HG03045 (cell line): ENCODE data around the gene FKBP1A.

Experiments
- ATAC-seq: cut with Tn5 transposase; IDR thresholded peaks from one replicate; pipeline ENCODE4 v1.9.1; 2021; ENCODE audit warnings: mild to moderate bottlenecking, moderate library complexity; ENCODE audit not compliant: unreplicated experiment

FKBP1A gene

DNA sequence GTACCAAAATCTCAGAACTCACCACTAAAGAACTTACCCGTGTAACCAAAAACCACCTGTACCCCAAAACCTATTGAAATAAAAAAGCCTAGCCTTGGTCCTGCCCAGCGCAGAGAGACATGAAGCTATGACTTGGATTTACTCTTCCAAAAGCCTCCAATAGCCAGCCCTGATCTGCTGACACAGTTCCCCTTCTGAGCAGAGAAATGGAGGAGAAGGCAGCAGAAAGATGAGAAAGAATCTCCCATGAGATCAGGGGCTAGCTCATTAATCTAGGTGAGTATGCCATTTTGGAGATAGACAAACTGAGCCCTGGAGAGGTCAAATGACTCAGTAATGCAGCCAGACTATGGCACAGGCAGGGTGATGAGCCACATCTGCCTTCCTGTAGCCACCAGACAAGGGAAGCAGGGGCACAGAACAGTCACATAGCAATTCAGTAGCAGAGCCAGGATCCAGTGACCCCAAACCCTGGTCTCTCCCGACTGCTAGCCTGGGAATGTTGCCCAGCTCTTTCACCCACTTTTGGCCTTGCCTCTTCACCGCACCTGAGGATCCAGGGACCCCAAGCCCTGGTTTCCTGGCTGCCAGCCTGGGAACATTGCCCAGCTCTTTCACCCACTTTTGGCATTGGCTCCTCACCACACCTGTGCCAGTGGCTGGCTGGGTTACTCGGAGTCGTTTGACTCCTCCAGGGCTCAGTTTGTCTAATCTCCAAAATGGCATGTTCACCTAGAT lies 56.7 kb downstream of the FKBP1A start:
- ATAC-seq = no peak

DNA sequence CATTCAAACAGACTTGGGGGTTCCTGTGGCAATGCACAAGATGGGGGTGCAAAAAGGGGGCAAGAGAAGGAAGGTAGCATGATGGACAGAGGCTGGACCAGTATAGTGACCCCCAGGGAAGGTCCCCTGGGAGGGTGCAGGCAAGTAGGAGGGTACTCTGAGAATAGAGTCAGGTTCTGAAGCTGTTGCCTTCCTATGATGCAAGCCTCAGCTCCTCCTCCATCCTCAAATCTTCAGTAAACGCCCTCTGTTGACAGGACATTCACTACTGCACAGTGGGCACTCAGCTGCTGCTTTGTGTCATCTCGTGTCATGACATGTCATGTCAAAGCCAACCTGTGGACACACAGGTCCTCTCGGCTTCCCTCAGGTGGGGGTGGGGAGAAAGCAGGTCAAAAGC lies 58.1 kb downstream of the FKBP1A start:
- no peak for ATAC-seq

DNA sequence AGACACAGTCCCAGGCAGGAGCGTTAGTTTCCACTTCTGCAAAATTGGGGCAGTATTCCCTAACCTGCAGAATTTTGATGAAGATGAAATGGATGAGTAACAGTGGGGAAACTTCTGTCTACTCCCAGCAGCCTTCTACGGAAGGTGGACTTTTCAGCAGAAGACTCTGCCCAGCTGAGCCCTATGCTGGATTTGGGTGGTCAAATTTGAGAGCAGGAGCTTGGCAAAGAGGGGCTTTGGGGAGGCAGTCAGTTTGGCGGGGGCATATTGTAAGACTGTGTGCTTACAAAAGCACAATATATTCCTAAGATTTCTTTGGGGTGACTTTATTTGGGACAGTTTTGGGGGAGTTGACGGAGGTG lies 58.5 kb downstream of the FKBP1A start:
- ATAC-seq = no peak

DNA sequence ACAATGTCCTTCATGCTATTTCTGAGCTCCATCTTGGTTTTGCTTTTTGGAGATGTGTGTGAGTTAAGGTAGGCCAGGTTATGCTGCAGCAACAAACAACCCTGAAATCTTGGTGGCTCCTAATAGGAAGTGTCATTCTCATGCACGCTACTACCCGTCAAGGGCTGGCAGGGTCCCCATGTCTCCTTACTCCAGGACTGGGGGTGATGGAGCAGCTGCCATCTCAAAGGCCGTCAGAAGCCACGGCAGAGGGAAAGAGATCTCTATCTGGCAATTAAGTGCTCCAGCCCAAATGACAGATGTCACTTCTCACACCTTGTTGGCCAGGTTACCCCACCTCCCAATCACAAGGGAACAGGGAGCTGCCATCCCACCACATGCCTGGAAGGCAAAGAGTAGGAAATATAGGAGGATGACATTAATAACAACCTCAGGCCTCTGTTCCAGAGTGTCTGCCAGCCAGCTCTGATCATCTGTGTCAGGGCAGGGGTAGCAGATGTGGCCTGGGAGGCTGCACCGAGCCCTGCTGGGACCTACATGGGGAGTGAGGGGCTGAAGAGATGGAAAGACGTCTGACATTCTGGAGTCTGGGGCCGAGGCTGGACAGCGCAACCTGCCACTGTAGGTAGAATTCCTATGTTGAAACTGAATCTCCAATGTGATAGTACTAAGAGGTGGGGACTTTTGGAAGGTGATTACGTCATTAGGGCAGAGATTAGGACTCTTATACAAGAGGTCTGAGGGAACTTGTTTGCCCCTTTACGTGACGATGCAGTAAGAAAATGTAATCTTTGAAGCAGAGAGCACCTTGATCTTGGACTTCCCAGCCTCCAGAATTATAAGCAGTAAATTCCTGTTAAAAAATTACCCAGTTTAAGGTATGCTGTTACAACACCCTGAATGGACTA lies 59.1 kb downstream of the FKBP1A start:
- no peak for ATAC-seq

DNA sequence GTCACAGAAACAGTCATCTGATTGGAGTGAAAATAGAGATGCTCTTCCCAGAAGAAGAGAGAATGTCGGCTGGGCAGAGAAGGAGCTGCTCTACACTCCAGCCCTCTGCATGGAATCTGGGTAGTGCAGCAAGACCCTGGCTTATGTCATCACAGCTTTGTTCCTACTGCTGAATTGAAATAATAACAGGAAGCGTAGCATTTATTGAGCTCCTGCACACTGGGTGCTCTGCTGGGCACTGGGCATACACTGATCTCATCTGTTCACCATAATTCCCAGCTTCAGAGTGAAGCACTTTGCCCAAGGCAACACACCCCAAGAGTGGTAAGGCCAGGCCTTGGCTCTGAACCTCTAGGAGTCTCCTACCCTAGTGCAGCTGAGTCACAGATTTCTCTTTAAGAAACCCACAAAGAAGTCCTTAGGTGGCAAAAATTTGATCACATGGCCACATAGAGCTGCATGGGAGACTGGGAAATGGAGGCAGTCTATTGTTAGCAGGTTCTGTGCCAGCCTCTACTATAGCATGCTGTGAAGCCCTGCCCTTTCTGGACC lies 60.0 kb downstream of the FKBP1A start:
- ATAC-seq = no peak

DNA sequence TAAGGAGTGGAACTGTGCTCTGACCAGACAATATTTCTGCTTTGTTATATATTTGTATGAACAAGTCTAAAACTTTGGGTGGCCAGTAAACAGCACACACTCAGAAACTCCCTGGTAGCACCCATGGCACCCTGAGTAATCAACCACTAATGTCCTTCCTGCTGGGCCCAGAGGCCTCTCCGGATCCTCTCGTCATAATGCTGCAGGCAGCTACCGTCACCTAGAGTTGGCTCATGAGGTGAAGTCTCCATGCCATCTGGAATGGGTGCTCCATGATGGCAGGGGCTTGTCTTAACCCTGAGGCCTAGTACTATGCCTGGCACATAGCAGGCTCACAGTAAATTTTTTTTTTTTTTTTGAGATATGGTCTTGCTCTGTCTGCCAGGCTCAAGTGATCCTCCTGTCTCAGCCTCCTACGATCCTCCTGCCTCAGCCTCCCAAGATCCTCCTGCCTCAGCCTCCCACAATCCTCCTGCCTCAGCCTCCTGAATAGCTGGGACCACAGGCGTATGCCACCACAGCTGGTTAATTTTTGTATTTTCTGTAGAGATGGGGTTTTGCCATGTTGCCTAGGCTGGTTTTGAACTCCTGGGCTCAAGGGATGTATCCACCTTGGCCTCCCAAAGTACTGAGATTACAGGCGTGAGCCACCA lies 60.9 kb downstream of the FKBP1A start:
- ATAC-seq = no peak

DNA sequence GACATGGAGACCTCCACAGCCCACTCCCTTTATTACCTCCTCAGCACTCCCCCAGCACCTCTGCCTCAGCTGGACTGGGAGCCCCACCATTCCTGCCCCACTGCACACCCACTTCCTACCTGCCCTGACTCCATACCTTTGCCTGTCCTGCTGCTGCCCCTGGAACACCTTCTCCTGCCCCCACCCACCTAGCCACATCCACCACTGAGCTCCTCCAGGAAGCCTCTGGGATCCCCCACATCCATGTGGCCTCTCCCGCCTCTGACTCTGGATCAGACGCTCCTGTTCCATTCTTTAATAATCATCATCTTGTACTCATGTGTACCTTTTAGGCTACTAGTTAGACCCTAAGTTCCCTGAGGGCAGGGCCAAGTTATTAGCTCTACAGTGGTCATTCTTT lies 61.8 kb downstream of the FKBP1A start:
- no peak for ATAC-seq

DNA sequence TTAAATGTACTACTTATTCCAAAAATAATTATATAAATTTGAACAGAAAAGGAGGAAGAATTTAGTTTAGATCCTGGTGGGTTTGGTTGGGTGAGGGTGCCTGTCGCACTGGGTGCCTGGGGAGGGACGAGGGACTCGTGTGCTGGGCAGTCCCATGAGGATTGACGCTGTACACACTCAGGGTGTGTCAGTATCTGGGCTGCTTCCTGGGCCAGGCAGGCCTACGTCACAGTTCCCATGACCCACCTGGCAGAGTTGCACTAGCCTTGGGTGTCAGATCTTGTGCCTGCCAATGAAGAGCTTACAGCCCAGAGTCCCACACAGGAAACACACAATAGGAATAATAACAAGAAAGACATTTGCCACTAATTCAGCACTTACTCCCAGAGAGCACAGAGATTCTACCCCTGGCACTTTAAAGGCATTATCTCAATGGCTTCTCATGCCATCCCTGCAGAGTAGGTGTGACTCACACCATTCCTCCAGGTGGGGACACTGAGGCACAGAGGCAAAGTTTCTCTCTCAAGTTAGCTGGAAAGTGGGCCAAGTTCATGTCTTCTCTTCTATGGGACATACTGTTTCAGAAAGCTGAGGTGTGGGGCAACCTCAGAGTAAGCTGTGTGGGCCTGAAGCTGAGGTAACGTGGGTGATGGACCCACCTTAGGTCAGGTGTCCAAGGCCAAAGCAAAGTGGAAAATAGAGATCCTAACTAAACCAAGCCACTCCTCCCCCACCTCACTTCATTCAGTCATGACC lies 62.6 kb downstream of the FKBP1A start:
- ATAC-seq = no peak

DNA sequence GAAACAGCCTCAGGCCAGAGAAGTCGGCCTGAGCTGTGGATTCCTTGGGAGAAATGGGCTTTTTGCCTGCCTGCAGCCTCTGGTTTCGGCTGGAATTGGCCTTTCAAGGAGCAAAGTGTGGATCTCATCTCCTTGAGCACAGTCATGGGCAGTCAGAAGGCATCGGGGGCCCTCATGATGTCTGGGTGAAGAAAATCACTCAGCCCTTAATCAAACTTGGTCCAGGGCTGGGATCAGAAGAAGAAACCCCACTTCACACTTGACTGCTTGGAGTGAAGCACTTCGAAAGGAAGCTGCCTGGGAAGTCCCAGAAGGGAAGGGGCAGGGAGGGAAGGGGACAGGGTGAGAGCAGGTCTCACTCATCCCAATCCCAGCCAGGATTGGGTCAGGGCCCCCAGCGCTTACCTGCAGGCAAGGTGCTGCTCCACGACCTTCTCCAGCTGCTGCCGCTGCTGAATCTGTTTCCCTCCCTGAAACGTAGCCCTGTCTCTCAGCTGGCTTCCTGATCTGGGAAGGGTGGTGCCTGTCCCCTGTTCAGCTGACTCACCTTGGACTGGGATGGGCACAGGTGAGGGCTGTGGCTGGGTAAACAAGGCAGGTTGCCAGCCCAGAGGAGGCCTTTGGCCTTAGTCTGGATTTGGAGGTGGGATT lies 64.0 kb downstream of the FKBP1A start, which contains the start of gene SDCBP2:
Gene SDCBP2 (minus strand): TSS at position 460 of the 651 bp plus-strand sequence. CDS start 8,723 bp downstream, outside the sequence.
- no peak for ATAC-seq

DNA sequence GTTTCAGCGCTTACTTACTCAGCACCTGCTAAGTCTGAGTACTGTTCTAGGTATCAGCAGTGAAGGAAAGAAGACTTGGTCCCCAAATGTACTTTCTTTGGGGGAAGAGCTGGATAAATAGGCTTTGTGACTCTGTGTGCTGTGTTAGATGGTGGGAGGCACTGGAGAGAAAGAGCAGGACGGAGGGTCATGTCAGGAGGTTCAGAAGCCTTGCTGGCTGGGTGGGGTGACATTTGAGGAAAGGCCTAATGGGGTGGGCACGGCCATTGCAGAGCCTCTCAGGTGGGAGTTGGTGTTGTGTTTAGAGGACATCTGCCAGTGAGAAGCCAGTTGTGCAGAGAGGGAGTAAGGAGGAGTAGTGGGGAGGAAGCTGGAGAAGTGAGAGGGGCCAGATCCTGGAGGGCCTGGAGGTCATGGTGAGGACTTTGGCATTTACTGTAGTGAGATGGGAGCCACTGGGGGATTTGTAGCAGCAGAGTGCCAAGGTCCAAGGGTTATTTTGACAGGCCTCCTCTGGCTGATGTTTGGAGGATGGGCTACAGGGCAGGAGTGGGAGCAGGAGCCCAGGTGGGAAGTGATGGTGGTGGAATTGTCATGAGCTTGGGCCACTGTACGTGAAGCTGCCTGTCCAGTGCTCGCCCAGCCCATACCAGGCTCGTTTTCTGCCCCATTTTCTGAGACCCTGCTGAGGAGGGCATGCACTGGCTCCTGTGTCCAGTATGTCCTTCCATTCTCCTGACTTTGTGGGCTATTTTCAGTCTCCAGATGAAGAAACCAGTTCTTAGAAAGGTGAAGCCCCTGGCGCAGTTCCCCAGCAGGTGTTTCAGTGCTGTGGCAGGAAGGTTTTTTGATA lies 64.8 kb downstream of the FKBP1A start:
- no peak for ATAC-seq

DNA sequence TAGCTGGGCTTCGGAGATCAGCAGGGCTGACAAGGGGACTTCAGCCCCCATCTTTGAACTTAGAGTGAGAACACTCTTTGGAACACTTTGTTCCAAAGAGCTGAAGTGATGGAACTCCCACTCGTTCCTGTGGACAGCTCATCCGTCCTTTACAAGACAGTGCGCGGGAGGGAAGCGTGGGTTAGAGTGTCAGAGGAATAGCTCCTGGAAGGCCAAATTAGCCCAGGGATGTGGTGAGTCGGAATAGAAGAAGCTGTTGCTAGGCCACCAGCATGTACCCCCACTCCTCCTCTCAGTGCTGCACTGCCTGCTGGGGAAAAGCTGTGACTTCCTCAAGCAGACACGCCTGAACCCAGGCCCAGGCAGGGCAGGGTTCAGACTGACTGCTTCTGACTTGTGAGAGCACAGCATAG lies 65.6 kb downstream of the FKBP1A start:
- no peak for ATAC-seq

DNA sequence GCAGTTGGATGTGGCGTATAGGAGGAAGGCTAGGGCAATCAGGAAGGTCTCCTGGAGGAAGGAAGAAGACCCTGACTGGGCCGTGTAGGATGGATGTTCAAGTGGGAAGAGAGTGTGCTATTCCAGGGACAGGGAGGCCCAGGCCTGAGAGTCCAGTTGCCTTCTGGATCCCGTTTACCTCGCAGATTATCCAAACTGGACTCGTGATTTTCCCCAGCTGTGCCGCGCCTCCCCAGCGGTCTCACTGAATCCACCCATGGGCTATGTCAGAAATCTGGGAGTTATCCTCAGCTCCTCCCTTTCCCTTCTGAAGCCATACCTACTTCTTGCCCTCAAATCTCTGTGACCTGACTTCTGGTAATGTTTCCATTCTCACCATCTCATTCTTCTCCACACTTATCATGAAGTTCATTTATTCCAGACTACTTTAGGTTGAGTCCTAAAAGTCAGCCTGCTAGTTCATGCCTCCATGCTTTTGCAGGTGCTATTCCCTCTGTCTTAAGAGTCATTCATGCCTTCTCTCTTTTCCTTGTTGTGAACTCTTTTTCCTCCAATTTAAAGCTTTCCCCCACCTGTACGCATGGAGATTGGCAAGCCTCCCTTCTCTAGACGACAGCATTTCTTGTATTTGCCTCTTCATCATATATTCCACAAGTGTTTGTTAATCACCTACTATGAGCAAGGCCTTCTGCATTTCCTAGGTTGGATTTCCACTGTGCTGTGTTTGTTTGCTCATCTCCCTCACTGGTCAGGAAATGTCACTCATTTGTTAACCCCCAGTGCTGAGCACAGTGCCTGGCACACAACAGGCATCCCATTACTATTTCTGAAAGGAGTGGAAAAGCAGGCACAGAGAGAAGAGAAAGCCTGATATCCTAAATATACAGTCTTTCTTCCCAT lies 66.6 kb downstream of the FKBP1A start:
- ATAC-seq = no peak

DNA sequence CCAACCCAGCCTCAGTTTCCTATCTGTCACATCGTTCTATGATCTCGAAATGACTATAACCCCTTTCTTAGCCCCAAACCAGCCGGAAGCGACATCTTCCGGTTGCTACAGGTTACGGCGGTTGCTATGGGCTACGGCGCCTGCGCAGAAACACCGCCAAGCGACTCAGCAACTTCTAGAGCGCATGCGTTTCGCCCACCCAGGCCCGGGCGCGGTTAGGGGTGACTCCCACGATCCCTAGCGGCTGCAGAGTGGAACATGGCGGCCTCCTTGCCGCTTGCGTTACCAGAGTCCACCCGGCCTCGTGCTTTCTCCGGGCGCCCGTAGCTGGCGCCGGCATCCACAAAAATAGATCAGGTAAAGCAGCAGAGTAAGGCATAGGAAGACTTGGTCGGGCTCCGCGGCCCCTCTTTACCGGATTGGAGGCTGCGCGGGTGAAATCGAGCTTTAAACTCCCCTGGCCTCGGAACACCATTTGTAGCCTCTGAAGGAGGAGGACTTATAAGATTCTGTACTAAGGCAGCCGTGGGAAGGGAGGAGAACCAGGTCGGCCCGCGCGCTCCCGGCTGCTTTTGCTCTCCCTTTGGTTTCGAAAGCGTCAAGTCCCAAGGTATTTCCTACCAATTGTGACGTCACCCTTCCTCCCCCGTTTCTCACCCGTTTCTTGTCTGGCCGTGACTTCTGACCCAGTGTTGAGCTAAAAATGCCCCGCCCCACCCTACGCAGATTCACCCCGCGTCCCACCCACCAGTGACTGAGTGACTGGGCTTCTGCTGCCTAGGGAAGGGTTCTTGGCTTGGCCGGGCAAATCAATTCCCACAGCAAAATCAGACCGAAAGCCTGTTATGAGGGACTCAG lies 67.5 kb downstream of the FKBP1A start:
- peak; percentile 92 for ATAC-seq

DNA sequence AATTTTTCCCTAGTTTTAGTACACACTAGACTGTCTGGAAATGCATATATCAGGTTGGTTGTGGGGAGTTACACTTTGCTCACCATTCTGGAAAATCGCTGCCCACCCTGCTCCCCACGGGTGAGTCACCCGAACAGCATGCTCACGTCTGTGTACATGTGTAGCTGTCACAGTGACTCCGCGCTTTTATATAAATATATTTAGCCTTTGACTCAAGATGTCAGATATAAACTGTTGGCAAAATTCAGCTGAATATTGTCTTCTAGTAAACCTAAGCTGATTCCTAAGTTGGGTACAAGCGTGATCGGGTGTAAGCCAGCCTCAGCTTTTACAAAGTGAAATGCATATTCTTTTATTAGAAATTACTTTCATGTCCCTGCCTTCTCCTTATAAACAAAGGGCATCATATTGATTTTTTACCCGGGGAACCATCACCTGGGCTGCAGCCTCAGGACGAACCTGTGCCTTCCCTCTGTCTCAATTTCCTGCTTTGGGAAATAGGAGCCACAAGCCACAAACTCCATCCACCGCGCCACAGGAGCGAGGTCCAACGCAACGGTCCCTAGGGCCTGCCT lies 68.2 kb downstream of the FKBP1A start:
- ATAC-seq = no peak

DNA sequence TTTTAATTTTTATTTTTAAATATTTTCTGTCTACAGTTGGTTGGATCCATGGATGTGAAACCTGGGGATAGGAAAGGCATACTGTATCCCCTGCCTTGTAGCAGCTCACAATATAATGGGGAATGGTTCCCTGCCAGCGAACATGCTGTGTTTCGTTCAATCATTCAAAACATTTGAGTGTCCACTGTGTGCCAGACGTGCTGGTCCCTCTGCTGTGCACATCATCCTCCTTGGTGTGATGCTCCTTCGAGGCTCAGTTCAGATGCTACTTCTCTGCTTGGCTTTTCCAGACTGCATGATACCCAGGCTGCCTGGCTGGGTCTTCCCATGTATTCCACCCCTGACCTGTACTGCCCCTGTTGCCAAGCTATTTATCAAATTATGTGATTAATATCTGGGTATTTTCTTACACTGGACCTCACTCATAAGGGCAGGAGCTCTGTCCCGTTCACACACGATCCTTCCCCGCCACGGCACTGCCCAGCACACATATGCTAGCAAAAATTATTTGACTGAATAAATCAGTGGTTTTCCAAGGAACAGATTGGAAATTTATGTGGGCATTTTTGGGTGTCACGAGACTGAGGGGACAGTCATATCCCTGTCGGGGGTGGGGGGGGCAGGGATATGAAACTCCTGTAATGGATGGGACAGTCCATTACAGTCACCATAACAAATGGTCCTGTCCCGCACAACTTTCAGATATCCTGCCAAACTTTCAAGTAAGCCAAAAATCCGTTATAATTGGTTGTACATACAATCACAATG lies 68.8 kb downstream of the FKBP1A start:
- no peak for ATAC-seq

DNA sequence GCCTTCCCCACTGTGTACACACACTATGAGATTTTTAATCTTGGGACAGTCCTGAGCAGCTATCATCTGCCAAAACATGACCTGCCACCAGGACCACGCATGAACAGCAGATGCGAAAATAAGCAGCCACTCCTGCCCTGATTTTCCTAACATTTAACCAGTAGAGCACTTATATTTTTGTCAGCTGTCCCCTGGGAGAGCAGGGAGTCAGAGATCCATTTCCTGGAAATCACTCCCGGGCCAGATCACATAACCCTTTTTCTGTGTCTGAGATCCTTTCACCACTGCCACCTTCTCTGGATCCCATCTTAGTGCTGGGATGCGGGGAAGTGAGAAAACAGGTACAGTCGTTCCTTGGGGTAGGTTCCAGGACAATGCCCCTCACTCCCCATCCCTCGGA lies 69.6 kb downstream of the FKBP1A start:
- ATAC-seq = no peak
